CD14-positive monocyte (primary cell): ENCODE data around the gene COX6A1. TPM values are rescaled to one million over a fixed set of nuclear protein-coding genes. Genes with fewer than 3 reads are reported as not detected.
"Not testable (repeated sequence)": the region's sequence is repeated elsewhere in the genome, so short reads cannot be mapped to it uniquely, and the experiment has no call there.

Experiments
- DNase-seq, 3 donors: peaks; one replicate each; pipeline ENCODE4 v3.0.0-alpha.2; 2011 to 2022
- H2AFZ ChIP-seq: 2 replicates; pipeline ENCODE4 v1.6.0; 2012; ENCODE audit warnings: mild to moderate bottlenecking, low read depth, low read length, inconsistent platforms; ENCODE audit not compliant: insufficient read depth, poor library complexity, severe bottlenecking
- H3K27ac ChIP-seq, 2 donors: 1 replicate in 1 of 2; 2 replicates in 1 of 2; pipeline ENCODE4 v1.5.1; 2012 to 2013; ENCODE audit warnings: low read length in 2 of 2, control low read depth in 1 of 2, inconsistent platforms in 1 of 2, low read depth in 1 of 2, mild to moderate bottlenecking in 1 of 2
- H3K27me3 ChIP-seq, 2 donors: one replicate each; pipeline versions ENCODE4 v1.6.0 to v1.6.1; 2011 to 2013; ENCODE audit warnings: low read length in 2 of 2; ENCODE audit not compliant: control insufficient read depth in 2 of 2, insufficient read depth in 2 of 2
- H3K36me3 ChIP-seq, 2 donors: replicated peaks in 1 of 2; 1 replicate in 1 of 2; 2 replicates in 1 of 2; pipeline versions ENCODE4 v1.5.1 to v1.6.1; 2012 to 2013; ENCODE audit warnings: low read length in 2 of 2, control low read depth in 1 of 2, inconsistent platforms in 1 of 2, mild to moderate bottlenecking in 1 of 2; ENCODE audit not compliant: insufficient read depth in 2 of 2, control insufficient read depth in 1 of 2
- H3K4me1 ChIP-seq, 2 donors: 1 replicate in 1 of 2; 2 replicates in 1 of 2; pipeline versions ENCODE4 v1.5.1 to v1.6.1; 2012 to 2013; ENCODE audit warnings: low read length in 2 of 2, control low read depth in 1 of 2, inconsistent platforms in 1 of 2, mild to moderate bottlenecking in 1 of 2, moderate library complexity in 1 of 2; ENCODE audit not compliant: insufficient read depth in 2 of 2, control insufficient read depth in 1 of 2
- H3K4me2 ChIP-seq: replicated peaks from 2 replicates; pipeline ENCODE3; 2012; ENCODE audit warnings: low read length, moderate library complexity, mild to moderate bottlenecking; ENCODE audit not compliant: poor library complexity, severe bottlenecking; ENCODE audit errors: extremely low read depth
- H3K4me3 ChIP-seq, 3 experiments: fragments of 200-600 bp in 1 of 3; sonication (generic) in 1 of 3; replicated peaks in 1 of 3; 1 replicate in 2 of 3; 2 replicates in 1 of 3; pipeline ENCODE4 v1.5.1; 2011 to 2013; ENCODE audit warnings: low read length in 3 of 3, mild to moderate bottlenecking in 3 of 3, control low read depth in 2 of 3, low read depth in 2 of 3, inconsistent platforms in 1 of 3, moderate library complexity in 1 of 3
- H3K79me2 ChIP-seq: 2 replicates; pipeline ENCODE4 v1.6.0; 2012; ENCODE audit warnings: mild to moderate bottlenecking, control low read depth, inconsistent platforms, low read length, moderate library complexity; ENCODE audit not compliant: insufficient read depth
- H3K9ac ChIP-seq: 2 replicates; pipeline ENCODE4 v1.6.0; 2017; ENCODE audit warnings: low read length, mild to moderate bottlenecking; ENCODE audit not compliant: insufficient read depth, poor library complexity, severe bottlenecking
- H3K9me3 ChIP-seq, 2 donors: replicated peaks in 1 of 2; 1 replicate in 1 of 2; 2 replicates in 1 of 2; pipeline versions ENCODE4 v1.5.1 to v1.6.1; 2012 to 2013; ENCODE audit warnings: low read length in 2 of 2, control low read depth in 1 of 2; ENCODE audit not compliant: control insufficient read depth in 1 of 2, insufficient read depth in 1 of 2
- H4K20me1 ChIP-seq: 2 replicates; pipeline ENCODE4 v1.6.0; 2012; ENCODE audit warnings: mild to moderate bottlenecking, low read length, control low read depth, moderate library complexity; ENCODE audit not compliant: insufficient read depth
- H3K27ac Mint-ChIP-seq, 7 donors: one replicate each; pipeline ENCODE4 v1.8.0; 2020; ENCODE audit warnings: mild to moderate bottlenecking in 7 of 7, mixed read lengths in 7 of 7, moderate library complexity in 6 of 7, inconsistent platforms in 2 of 7
- H3K27me3 Mint-ChIP-seq, 3 donors: one replicate each; pipeline ENCODE4 v1.8.0; 2021 to 2022; ENCODE audit warnings: low read depth in 3 of 3, mild to moderate bottlenecking in 3 of 3, mixed read lengths in 3 of 3, moderate library complexity in 3 of 3, inconsistent platforms in 1 of 3
- H3K36me3 Mint-ChIP-seq, 2 donors: one replicate each; pipeline ENCODE4 v1.8.0; 2020; ENCODE audit warnings: mixed read lengths in 2 of 2, inconsistent platforms in 1 of 2, mild to moderate bottlenecking in 1 of 2
- H3K4me1 Mint-ChIP-seq: one replicate; pipeline ENCODE4 v1.8.0; 2020; ENCODE audit warnings: mild to moderate bottlenecking, mixed read lengths
- H3K4me3 Mint-ChIP-seq, 2 donors: one replicate each; pipeline ENCODE4 v1.8.0; 2020; ENCODE audit warnings: mild to moderate bottlenecking in 2 of 2, mixed read lengths in 2 of 2, moderate library complexity in 1 of 2
- H3K9me3 Mint-ChIP-seq, 7 donors: one replicate each; pipeline ENCODE4 v1.8.0; 2020 to 2022; ENCODE audit warnings: mixed read lengths in 7 of 7, mild to moderate bottlenecking in 6 of 7, moderate library complexity in 6 of 7, inconsistent platforms in 2 of 7
- CTCF ChIP-seq: fragments of 200-600 bp; IDR thresholded peaks from one replicate; pipeline ENCODE4 v1.8.0; 2022; ENCODE audit warnings: antibody characterized with exemption, mild to moderate bottlenecking
- WGBS: methylation state at CpG from one replicate; pipeline ENCODE4 v1.1.5; 2013; ENCODE audit warnings: missing lambda C conversion rate; ENCODE audit not compliant: insufficient coverage; 5-methylcytosine and 5-hydroxymethylcytosine counted together
- intact Hi-C, 2 donors: fragments of 100-400 bp; cut with micrococcal nuclease; formaldehyde crosslinking; loops; one replicate each; pipeline versions ENCODE4 v1.15.0 to v1.15.1; 2023
- polyA plus RNA-seq, 3 donors: library from polyadenylated mRNA; depleted of rRNA in 1 of 3; unstranded in 2 of 3; stranded (reverse) in 1 of 3; fragments of 300-500 nt in 2 of 3; fragments of >200 nt in 1 of 3; fragmentation: Illumina TruSeq in 2 of 3; gene quantifications; 1 replicate in 2 of 3; 2 replicates in 1 of 3; pipeline ENCODE4 v1.2.3, GENCODE V29; 2012 to 2021

COX6A1 gene
- polyA plus RNA-seq, 3 donors, result 345 to 924 (median 901) TPM

- Histone ChIP-seq H3K4me2 (no peak overlapping the region), H3K4me3 (no peak overlapping the region), H3K36me3 (peaks cover 31 to 54% of the 10 kb centered on the region in 2 donors), H3K9me3 (no peaks in the 10 kb centered on the region), H3K4me1 (peaks cover 21 to 32% of the 10 kb centered on the region in 2 donors), H3K9ac (no peak overlapping the region), H4K20me1 (peaks cover 20% of the 10 kb centered on the region), H3K27me3 (no peaks in the 10 kb centered on the region), H2AFZ (no peak overlapping the region), H3K27ac (no peak overlapping the region), H3K79me2 (peaks cover 81% of the 10 kb centered on the region)
- Mint-ChIP-seq H3K27me3 (no peaks in the 10 kb centered on the region), H3K27ac (no peak overlapping the region), H3K4me1 (peaks cover 21% of the 10 kb centered on the region), H3K9me3 (peaks cover 0 to 2% (median 0%) of the 10 kb centered on the region in 7 donors), H3K4me3 (no peak overlapping the region), H3K36me3 (peaks cover 32 to 53% of the 10 kb centered on the region in 2 donors)
- intact Hi-C loops, result no loop called here
- no CpG with 5 or more reads among the region's 2 CpGs for WGBS
- no peak for DNase-seq
- no peak for TF ChIP-seq CTCF
Observed at GRCh38 chr12:120444676-120445075, 6.8 kb downstream of the COX6A1 start.

GRCh38 chr12:120445911-120446843, 8.3 kb downstream of the COX6A1 start, which contains the start of the genes GATC and TRIAP1:
Gene GATC (plus strand): TSS chr12:120446444. CDS start chr12:120446481, 37 bp downstream.
Gene TRIAP1 (minus strand): TSS chr12:120446384. CDS start chr12:120446372, 12 bp downstream.
- Histone ChIP-seq H3K4me3 (peak within 1 kb of the TSS; percentile 90 to 93 (median 93)), H3K27ac (peak within 1 kb of the TSS; percentile 75 to 93), H3K4me2 (peak within 1 kb of the TSS; percentile 93), H3K36me3 (peaks cover 23 to 53% of the 10 kb centered on the region in 2 donors), H3K9me3 (no peaks in the 10 kb centered on the region), H4K20me1 (peaks cover 7% of the 10 kb centered on the region), H3K4me1 (peaks cover 18 to 29% of the 10 kb centered on the region in 2 donors), H2AFZ (peak within 1 kb of the TSS; percentile 97), H3K79me2 (peaks cover 71% of the 10 kb centered on the region), H3K9ac (peak within 1 kb of the TSS; percentile 84), H3K27me3 (no peaks in the 10 kb centered on the region)
- Mint-ChIP-seq H3K27me3 (peaks cover 0 to 2% (median 0%) of the 10 kb centered on the region in 3 donors), H3K9me3 (peaks cover 0 to 2% (median 0%) of the 10 kb centered on the region in 7 donors), H3K27ac (peak within 1 kb of the TSS; percentile 90 to 95 (median 94)), H3K4me1 (peaks cover 19% of the 10 kb centered on the region), H3K4me3 (peak within 1 kb of the TSS; percentile 93 to 95), H3K36me3 (peaks cover 27 to 45% of the 10 kb centered on the region in 2 donors)
- no peak for TF ChIP-seq CTCF
- peak; percentile 70 to 82 (median 80) for DNase-seq
- intact Hi-C loops, result no loop called here
- WGBS, result under 1% methylated on average over 65 of the region's 73 CpGs

- H3K9me3 ChIP-seq, H4K20me1 ChIP-seq, intact Hi-C loops, H3K27me3 ChIP-seq, H3K9me3 Mint-ChIP-seq, DNase-seq, H3K27me3 Mint-ChIP-seq: not testable (repeated sequence)
- H3K9ac ChIP-seq, result peak overlapping the region; percentile 84
- Mint-ChIP-seq H3K4me3 (peak overlapping the region; percentile 93 to 95), H3K4me1 (peaks cover 19% of the 10 kb centered on the region), H3K27ac (peak overlapping the region; percentile 90 to 95 (median 94)), H3K36me3 (peaks cover 23 to 43% of the 10 kb centered on the region in 2 donors)
- H3K27ac ChIP-seq, result peak overlapping the region; percentile 75 to 93
- peaks cover 66% of the 10 kb centered on the region for H3K79me2 ChIP-seq
- 8% methylated on average over 15 of the region's 17 CpGs for WGBS
- peaks cover 21 to 49% of the 10 kb centered on the region in 2 donors for H3K36me3 ChIP-seq
- H3K4me1 ChIP-seq, result peaks cover 18 to 29% of the 10 kb centered on the region in 2 donors
- H2AFZ ChIP-seq, result peak overlapping the region; percentile 97
- peak overlapping the region; percentile 90 to 93 (median 93) for H3K4me3 ChIP-seq
- peak overlapping the region; percentile 93 for H3K4me2 ChIP-seq
Observed at GRCh38 chr12:120446844-120447178, 8.9 kb downstream of the COX6A1 start.
